HAP-1 (cell line): ENCODE results near the gene SSUH2.

ENCODE experiments used
- DNase-seq, 2 experiments: peaks; one replicate each; pipeline ENCODE4 v3.0.0-alpha.2; 2016 to 2020; ENCODE audit warnings: low spot score in 2 of 2
- H3K27me3 ChIP-seq: fragments of 250-450 bp; sonication (Bioruptor Pico); 2 replicates; pipeline ENCODE4 v1.5.1; 2020; ENCODE audit warnings: low read depth, mild to moderate bottlenecking, moderate library complexity
- H3K36me3 ChIP-seq: fragments of 250-450 bp; sonication (Bioruptor Pico); replicated peaks from 2 replicates; pipeline ENCODE4 v1.5.1; 2020; ENCODE audit warnings: mild to moderate bottlenecking
- H3K4me1 ChIP-seq: fragments of 250-450 bp; sonication (Bioruptor Pico); 2 replicates; pipeline ENCODE4 v1.5.1; 2020; ENCODE audit warnings: mild to moderate bottlenecking
- H3K4me3 ChIP-seq: fragments of 250-450 bp; sonication (Bioruptor Pico); 2 replicates; pipeline ENCODE4 v1.5.1; 2020; ENCODE audit warnings: mild to moderate bottlenecking, moderate library complexity
- H3K9me3 ChIP-seq: fragments of 250-450 bp; sonication (Bioruptor Pico); 2 replicates; pipeline ENCODE4 v1.5.1; 2020; ENCODE audit warnings: mild to moderate bottlenecking, moderate library complexity
- in situ Hi-C: fragments of 300-500 bp; cut with MboI; formaldehyde crosslinking; loops from 3 replicates; pipeline ENCODE4 v1.14.3; 2020; ENCODE audit warnings: low sequenced_read_pairs, inconsistent platforms, mixed read lengths

Gene SSUH2

DNA sequence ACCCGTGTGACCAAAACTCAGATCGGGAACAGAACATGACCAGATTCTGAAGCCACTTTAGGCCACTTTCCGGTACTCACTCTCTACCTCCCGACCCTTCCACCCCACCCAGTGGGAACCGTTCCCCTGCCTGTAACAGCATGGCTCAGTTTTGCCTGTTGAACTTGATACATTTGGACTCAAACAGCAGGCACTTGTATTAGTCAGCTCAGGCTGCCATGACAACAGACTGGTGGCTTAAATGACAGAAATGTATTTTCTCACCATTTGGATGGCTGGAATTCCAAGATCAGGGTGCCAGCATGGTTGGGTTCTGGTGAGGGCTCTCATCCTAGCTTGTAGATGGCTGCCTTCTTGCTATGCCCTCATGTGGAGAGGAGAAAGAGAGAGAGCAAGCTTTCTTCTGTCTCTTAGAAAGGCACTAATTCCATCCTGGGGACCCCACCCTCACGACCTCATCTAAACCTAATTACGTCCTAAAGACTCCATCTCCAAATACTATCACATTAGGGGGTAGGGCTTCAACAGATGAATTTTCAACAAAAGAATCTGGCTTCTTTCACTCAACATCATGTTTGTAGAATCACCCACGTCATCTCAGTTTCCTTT, 9.3 kb upstream of the SSUH2 start:
- no peak for DNase-seq
- Histone ChIP-seq H3K36me3 (no peaks in the 10 kb centered on the region), H3K27me3 (no peaks in the 10 kb centered on the region), H3K9me3 (no peaks in the 10 kb centered on the region), H3K4me1 (peaks cover 5% of the 10 kb centered on the region), H3K4me3 (no peak overlapping the region)
- in situ Hi-C loops: no loop called here

DNA sequence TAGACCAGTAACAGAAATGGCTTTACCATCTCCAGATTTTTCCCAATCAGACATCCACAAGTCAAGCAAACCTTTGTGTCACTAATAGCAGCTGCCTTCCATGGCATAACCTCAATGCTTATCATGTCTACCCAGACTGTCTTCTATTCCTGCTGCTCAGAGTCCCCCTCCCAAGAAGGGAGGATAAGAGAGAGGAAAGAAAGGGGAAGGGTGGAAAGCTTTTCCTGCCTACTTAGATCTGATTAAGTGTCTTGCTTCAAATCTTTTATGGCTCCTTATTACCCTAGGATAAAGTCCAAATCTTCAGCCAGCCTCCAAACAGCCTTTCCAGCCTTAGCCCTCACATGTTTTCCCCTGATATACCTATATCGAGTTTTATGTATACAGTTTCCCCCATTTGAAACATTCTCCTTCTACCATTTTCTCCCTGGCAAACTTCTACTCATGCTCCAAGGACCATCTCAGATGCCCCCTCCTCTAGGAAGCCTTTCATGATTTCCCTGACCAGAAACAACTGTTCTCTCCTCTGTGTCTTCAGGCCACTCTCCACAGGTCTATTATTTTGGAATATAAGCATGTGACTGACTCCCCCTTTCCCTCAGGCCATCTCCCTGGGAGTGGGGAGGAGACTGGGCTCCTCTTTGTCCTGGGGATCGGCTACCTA, 7.9 kb upstream of the SSUH2 start:
- in situ Hi-C loops: no loop called here
- H3K9me3 ChIP-seq: no peaks in the 10 kb centered on the region
- no peak for DNase-seq
- no peak overlapping the region for H3K4me3 ChIP-seq
- H3K27me3 ChIP-seq: no peaks in the 10 kb centered on the region
- peaks cover 2% of the 10 kb centered on the region; the same call in 1 of the 2 replicates for H3K4me1 ChIP-seq
- no peaks in the 10 kb centered on the region for H3K36me3 ChIP-seq

DNA sequence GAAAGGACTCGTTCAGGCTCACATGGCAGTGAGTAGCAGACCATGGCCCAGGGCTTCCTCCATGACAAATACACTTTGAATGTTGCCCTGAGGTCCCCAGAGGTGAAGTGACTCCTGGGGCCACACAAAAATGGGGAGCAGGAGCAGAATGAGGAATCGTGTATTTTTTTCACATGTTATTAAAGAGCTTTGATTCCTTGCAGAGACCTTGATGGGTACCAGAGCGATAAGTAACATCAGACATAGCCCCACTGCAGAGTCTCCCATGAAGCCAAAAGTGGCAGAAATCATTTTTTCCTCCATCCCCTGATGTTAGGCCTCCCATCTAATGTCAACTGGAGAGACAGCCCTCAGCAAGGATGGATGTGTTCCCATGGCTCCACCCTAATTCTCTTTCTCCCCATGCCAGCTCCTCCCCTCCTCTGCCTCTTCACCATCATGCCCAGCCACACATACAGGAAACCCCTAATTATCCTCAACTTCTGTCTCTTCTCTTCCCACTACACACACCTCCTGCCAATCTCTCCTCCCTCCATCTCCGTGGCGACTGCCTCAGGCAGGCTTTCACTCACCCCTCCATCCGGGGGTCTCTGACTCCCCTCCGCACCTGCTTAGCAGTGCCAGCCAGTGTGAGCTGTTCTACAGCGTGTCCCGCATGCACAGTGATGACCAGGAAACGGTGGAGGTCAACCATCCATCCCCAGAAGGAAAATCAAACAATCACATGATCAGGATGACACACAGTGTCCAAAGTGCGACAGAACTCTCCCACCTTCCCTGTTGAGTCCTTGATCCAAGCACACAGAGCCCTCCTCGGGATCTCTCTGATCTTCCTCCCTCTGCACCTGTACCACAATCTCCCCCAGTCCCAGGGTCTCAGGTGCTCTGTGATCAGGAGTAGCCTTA, 7.1 kb upstream of the SSUH2 start:
- in situ Hi-C loops: no loop called here

DNA sequence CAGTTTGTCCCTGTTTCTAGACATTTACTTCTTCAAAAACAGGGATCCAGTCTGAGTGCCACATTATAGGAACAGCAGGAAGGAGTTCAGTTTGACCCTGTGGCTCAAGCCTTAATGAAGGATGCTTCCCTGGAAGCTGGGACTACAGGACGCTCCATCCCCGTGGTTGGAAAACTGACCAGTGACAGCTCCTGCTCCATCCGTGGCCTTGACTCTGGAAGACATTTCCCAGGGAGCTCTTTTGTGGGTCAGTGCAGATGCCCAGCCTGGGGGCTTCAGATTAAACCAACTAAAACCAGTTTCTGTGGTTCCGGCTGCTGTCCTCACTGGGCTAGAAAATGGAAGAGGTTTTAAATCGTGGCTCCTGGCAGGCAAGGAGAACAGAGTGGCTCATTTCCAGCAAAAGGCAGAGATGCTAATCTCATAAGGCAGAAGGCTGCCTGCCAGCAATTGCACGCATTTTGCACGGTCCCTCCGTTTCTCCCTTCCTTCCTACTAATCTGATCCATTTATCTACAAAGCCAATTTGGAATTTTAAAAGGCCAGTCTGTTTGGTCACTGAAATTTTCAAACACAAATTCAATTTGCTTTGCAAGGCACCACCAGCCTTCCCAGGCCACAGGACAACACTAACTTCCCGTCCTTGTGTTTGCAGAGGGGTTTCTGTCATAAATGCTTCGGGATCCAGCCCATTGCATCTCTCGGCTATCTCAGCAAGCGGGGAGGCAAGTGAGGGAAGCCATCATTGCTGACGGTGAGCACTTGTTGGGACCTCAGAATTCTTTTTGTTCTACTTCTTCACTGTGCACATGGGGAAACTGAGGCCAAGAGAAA, 6.2 kb upstream of the SSUH2 start:
- in situ Hi-C loops: no loop called here
- H3K9me3 ChIP-seq: no peaks in the 10 kb centered on the region
- DNase-seq: no peak
- peaks cover 2% of the 10 kb centered on the region; the same call in 1 of the 2 replicates for H3K4me1 ChIP-seq
- no peaks in the 10 kb centered on the region for H3K36me3 ChIP-seq
- H3K27me3 ChIP-seq: no peaks in the 10 kb centered on the region
- no peak overlapping the region for H3K4me3 ChIP-seq

More for the DNA sequence above, 7.1 kb upstream of the SSUH2 start:
- no peak for DNase-seq
- Histone ChIP-seq H3K4me3 (no peak overlapping the region), H3K36me3 (no peaks in the 10 kb centered on the region), H3K27me3 (no peaks in the 10 kb centered on the region), H3K4me1 (peaks cover 2% of the 10 kb centered on the region; the same call in 1 of the 2 replicates), H3K9me3 (no peaks in the 10 kb centered on the region)

DNA sequence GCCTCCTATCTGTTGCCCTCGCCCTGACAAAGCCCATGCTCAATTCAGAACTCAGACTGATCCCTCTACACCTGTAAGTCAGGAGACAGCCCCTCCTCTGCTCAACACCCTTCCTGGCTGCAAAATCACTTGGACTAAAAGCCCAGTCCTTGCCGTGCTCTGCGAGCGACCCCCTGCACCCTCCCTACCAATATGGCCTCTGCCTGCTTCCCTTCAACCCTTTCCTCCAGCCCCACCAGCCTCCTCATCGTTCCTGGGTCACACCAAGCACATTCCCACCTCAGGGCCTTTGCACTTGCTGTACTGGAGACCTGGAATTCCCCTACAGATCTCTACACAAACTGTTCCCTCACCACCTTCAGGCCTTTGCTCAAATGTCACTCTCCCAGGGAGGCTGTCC, 5.2 kb upstream of the SSUH2 start:
- in situ Hi-C loops: no loop called here
- H3K4me1 ChIP-seq: peaks cover 2% of the 10 kb centered on the region; the same call in 1 of the 2 replicates
- no peak overlapping the region for H3K4me3 ChIP-seq
- no peaks in the 10 kb centered on the region for H3K36me3 ChIP-seq
- DNase-seq: no peak
- no peaks in the 10 kb centered on the region for H3K9me3 ChIP-seq
- no peaks in the 10 kb centered on the region for H3K27me3 ChIP-seq

DNA sequence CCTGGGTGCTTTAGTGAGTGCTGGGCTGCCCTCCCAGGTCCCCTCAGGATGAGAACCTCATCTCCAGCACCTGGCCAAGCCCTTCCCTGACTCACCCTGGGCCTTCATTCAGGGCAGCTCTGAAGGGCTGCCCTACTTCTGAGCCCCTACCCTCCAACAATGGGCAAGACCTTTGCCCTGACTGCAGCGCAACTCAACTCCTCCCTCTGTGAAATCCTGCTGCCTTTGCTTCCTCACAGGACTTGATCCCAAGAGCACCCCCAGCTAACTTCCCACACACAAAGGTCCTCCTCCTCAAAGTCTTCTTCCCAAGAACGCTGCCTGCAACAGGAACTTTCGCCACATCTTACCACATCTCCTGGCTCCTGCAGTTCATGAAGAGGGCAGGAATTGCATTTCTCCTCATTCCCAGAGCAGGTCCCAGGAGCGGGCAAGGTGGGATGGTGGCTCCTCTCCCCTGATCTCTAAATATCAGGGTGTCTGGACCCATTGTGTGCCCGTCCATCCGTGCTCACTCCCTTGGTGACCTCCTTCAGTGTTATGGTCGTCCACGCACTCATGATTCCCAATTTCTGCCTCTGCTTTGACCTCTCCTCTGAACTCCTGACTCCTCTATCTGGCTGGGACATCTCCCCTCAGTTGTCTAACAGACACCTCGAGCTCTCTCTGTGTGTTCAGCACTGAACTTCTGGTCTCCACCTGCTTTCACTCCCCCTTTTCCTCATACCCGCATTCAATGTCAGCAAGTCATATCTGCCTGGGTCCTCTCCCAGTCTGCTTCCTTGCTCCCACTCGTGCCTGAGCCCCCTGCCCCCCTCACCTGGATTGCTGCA, 4.5 kb upstream of the SSUH2 start:
- DNase-seq: no peak
- Histone ChIP-seq H3K27me3 (0 out of 2 replicates have a peak, but pooled peaks cover 2% of the 10 kb centered on the region), H3K9me3 (no peaks in the 10 kb centered on the region), H3K4me3 (no peak overlapping the region), H3K36me3 (no peaks in the 10 kb centered on the region), H3K4me1 (peaks cover 2% of the 10 kb centered on the region; the same call in 1 of the 2 replicates)
- in situ Hi-C loops: no loop called here

DNA sequence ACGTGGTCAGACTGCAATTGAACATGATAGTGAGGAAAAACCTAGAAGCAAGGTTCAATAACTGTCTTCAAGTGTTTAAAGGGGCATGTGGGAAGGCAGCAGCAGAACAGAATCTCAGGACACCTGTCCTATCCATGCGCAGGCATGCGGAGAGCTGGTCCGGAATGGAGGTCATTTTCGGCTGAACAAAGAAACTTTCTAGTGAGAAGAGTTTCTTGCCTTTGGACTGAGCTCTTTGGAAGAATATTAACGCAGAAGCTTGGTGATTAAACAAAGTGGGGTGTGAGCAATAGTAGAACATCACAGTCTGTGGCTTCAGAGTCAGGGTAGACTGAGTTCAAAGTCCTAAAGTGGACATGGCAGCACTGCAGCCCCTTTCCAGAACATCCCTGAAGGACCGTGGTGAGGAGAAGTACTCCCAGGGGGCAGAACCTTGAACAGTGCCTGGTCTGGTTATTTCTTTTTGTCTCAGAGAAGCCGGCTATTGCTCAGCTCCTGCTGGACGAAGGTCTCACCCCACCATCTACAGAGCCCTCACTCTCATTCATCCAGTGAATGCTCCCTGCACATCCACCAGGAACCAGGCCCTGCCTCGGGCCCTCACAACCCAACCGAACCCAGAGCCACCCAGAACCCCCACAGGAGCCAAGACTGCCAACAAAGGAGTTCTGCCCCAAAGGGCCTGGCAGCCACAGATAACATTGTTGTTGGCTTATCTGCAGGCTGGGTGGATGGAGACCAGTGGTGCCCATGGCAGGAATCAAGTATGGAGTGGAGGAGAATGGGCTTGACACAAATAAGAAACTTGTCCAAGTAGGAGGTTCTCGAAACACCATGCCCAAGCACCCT, 2.8 kb upstream of the SSUH2 start:
- Histone ChIP-seq H3K36me3 (no peaks in the 10 kb centered on the region), H3K9me3 (no peaks in the 10 kb centered on the region), H3K27me3 (peaks cover 6% of the 10 kb centered on the region), H3K4me3 (no peak overlapping the region), H3K4me1 (peaks cover 2% of the 10 kb centered on the region; the same call in 1 of the 2 replicates)
- DNase-seq: no peak
- in situ Hi-C loops: no loop called here

DNA sequence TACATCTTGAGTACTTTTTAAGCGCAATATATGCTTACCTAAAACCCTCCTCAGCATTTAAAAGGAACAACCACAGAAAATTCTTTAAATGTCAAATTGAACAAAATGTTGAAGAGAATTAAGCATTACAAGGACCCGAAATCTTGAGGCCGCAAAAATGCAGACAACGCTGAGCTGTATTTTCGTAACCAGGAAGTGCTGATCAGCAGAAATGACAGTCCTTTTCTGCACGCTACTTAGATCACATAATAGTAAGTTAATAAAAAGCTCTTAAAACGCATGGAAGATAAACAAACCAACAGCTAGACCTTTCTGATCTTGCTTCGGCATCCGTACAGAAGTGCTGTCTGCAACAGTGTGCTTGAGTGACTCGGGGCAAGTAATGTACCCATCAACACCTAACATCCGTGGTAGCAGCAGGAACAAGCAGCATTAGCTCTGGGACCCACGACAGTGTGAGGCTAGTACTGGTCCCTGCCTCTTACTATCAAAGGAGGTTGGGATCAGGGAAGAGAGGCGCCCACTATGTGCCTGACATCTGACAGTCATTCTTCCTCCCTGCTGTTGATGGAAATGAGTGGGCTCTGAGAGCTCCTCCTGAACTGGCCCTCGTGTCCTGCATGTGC, 1.8 kb upstream of the SSUH2 start:
- Histone ChIP-seq H3K36me3 (no peaks in the 10 kb centered on the region), H3K4me1 (peaks cover 2% of the 10 kb centered on the region; the same call in 1 of the 2 replicates), H3K4me3 (no peak overlapping the region), H3K27me3 (peaks cover 6% of the 10 kb centered on the region), H3K9me3 (no peaks in the 10 kb centered on the region)
- DNase-seq: no peak
- in situ Hi-C loops: no loop called here

DNA sequence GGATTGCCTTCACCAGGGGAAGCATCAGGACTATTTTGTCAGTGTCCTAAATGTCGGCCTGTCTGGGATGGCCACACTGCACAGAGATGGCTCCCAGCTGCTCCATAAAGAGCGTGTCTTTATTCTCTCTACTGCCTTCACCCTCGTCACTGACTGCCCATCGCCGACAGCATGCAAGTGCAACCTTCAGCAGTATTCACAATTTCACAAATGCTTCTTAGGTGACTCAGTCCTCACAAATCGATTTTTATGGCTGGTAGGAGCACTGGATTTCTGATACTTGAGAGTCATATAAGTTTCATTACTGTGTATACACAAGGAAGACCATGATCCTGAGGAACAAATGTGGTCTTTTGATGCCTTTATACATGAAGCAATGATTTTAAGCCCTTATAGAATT, 1.1 kb upstream of the SSUH2 start:
- Histone ChIP-seq H3K9me3 (no peaks in the 10 kb centered on the region), H3K36me3 (no peaks in the 10 kb centered on the region), H3K4me1 (peaks cover 2% of the 10 kb centered on the region; the same call in 1 of the 2 replicates), H3K4me3 (no peak overlapping the region), H3K27me3 (peaks cover 6% of the 10 kb centered on the region)
- in situ Hi-C loops: no loop called here
- no peak for DNase-seq

DNA sequence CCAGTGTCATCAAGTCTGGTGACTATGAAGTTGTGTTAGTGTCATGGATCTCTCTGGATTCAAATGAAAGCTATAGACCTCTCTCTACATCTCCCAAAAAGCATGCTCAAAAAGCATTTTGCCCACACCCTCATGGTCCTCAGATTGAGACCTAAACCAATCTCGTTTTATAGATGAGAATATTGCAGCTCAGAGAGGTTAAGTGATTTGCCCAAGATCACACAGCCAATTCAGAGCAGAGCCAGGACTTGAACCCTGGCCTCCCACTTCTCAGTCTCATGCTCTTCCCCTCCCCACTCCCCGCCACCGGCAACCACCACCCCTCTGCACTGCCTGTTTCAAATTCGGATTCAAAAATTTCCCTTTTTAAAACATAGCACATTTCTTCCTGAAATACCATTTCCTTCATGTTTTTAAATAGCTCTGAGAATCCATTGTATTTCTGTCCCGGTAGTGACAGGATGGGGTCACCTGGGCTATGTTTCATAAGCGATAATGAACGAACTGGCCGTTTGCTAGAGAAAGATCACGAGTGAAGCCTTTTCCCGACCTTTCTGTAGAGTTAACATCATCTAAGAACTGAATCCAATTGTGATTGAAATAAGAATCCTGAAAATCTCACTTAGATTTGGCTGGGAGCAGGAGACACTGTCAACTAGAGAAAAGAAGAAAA, 769 bp downstream of the SSUH2 start:
- Histone ChIP-seq H3K4me3 (no peak overlapping the region), H3K36me3 (no peaks in the 10 kb centered on the region), H3K27me3 (peaks cover 6% of the 10 kb centered on the region), H3K4me1 (no peaks in the 10 kb centered on the region), H3K9me3 (no peaks in the 10 kb centered on the region)
- DNase-seq: no peak
- in situ Hi-C loops: no loop called here

DNA sequence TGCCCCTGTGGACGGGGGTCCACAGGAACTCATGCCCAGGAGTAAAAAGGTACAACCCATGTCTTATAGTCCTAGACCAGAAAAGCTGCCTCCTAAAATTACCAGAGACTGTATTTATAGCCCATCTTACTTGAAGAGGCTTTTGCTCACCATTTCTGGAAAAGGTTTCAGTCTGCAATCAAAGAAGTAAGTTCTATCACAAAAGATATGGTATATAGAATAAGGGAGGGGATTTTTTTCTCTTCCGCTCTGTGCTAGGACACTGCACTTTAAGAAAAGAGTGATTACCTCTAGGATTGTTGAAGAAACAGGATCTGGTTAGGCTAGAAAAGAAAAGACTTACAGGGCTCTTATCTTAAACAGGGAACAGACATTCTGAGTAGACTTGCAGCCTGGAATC, 2.6 kb downstream of the SSUH2 start:
- in situ Hi-C loops: no loop called here

More for the DNA sequence above, 2.6 kb downstream of the SSUH2 start:
- Histone ChIP-seq H3K9me3 (no peaks in the 10 kb centered on the region), H3K27me3 (peaks cover 6% of the 10 kb centered on the region), H3K4me3 (no peak overlapping the region), H3K4me1 (no peaks in the 10 kb centered on the region), H3K36me3 (no peaks in the 10 kb centered on the region)
- no peak for DNase-seq
